Suprapubic skin (tissue), 4 donors: Measurements from ENCODE around the gene RASD2.

ENCODE experiments used
- CTCF ChIP-seq, 2 donors: fragments of 200-600 bp in 1 of 2; fragments of 450-650 bp in 1 of 2; sonication (generic) in 1 of 2; IDR thresholded peaks; one replicate each; pipeline ENCODE4 v1.5.1; 2016 to 2019; ENCODE audit warnings: antibody characterized with exemption in 2 of 2, mild to moderate bottlenecking in 1 of 2, moderate library complexity in 1 of 2
- EP300 ChIP-seq: sonication (generic); formaldehyde crosslinking; IDR thresholded peaks from one replicate; pipeline ENCODE4 v1.6.1; 2017; ENCODE audit warnings: antibody characterized with exemption
- POLR2A ChIP-seq, 2 donors: fragments of 450-650 bp; IDR thresholded peaks; one replicate each; pipeline ENCODE4 v1.6.1; 2017; ENCODE audit warnings: antibody characterized with exemption in 2 of 2, mild to moderate bottlenecking in 2 of 2, moderate library complexity in 2 of 2
- POLR2AphosphoS5 ChIP-seq, 3 donors: sonication (generic); formaldehyde crosslinking; IDR thresholded peaks; one replicate each; pipeline ENCODE4 v1.6.1; 2017; ENCODE audit warnings: antibody characterized with exemption in 3 of 3

GRCh38 chr22:35496768-35497312 lies 43.8 kb upstream of the RASD2 start:
- TF ChIP-seq POLR2A (IDR thresholded peaks at IDR 0.05) (no peak), EP300 (no peak), CTCF (IDR thresholded peaks at IDR 0.05) (no peak), POLR2AphosphoS5 (IDR thresholded peaks at IDR 0.05) (no peak)
